GM23338 (cell line): Measurements from ENCODE around the gene ARRDC4. TPM values are rescaled to one million over a fixed set of nuclear protein-coding genes. Genes with fewer than 3 reads are reported as not detected.

Source experiments
- ATAC-seq: fragments of 200-7000 bp; cut with Tn5 transposase; 3 replicates; pipeline ENCODE4 v1.9.1; 2020
- DNase-seq: peaks from one replicate; pipeline ENCODE4 v3.0.0-alpha.2; 2015; ENCODE audit warnings: low spot score
- H2AFZ ChIP-seq: fragments of 200-600 bp; sonication (generic); 2 replicates; pipeline ENCODE4 v1.8.0; 2016; ENCODE audit warnings: antibody characterized with exemption, mild to moderate bottlenecking, moderate library complexity
- H3F3A ChIP-seq: fragments of 200-600 bp; sonication (generic); replicated peaks from 2 replicates; pipeline ENCODE4 v1.8.0; 2017; ENCODE audit warnings: antibody characterized with exemption, mixed run types, low read depth
- H3K27ac ChIP-seq: fragments of 200-600 bp; sonication (generic); 2 replicates; pipeline ENCODE4 v1.6.1; 2016; ENCODE audit warnings: low read depth
- H3K27me3 ChIP-seq: fragments of 200-600 bp; sonication (generic); 2 replicates; pipeline ENCODE4 v1.8.0; 2016; ENCODE audit warnings: mild to moderate bottlenecking, mixed run types, moderate library complexity; ENCODE audit not compliant: insufficient read depth
- H3K36me3 ChIP-seq: fragments of 200-600 bp; sonication (generic); 2 replicates; pipeline ENCODE4 v1.8.0; 2016; ENCODE audit warnings: mild to moderate bottlenecking; ENCODE audit not compliant: insufficient read depth
- H3K4me1 ChIP-seq: fragments of 200-600 bp; sonication (generic); 2 replicates; pipeline ENCODE4 v1.8.0; 2016; ENCODE audit warnings: mild to moderate bottlenecking, moderate library complexity; ENCODE audit not compliant: insufficient read depth
- H3K4me2 ChIP-seq: fragments of 200-600 bp; sonication (generic); 2 replicates; pipeline ENCODE4 v1.7.1; 2017; ENCODE audit warnings: mixed run types
- H3K4me3 ChIP-seq: fragments of 200-600 bp; sonication (generic); 2 replicates; pipeline ENCODE4 v1.6.1; 2016; ENCODE audit warnings: mixed run types
- H3K79me2 ChIP-seq: fragments of 200-600 bp; sonication (generic); replicated peaks from 2 replicates; pipeline ENCODE4 v1.8.0; 2017; ENCODE audit warnings: mild to moderate bottlenecking; ENCODE audit not compliant: insufficient read depth
- H3K9me2 ChIP-seq: fragments of 200-600 bp; sonication (generic); 2 replicates; pipeline ENCODE4 v1.8.0; 2017; ENCODE audit not compliant: insufficient read depth
- H4K20me1 ChIP-seq: fragments of 200-600 bp; sonication (generic); replicated peaks from 2 replicates; pipeline ENCODE4 v1.8.0; 2017; ENCODE audit warnings: mild to moderate bottlenecking; ENCODE audit not compliant: insufficient read depth
- H3K27ac Mint-ChIP-seq: 2 replicates; pipeline ENCODE4 v1.8.0; 2020; ENCODE audit warnings: inconsistent platforms, mild to moderate bottlenecking, moderate library complexity, mixed read lengths
- H3K27me3 Mint-ChIP-seq: 3 replicates; pipeline ENCODE4 v1.8.0; 2022; ENCODE audit warnings: low read depth, mild to moderate bottlenecking, moderate library complexity, mixed read lengths, inconsistent platforms; ENCODE audit not compliant: insufficient read depth, poor library complexity
- H3K36me3 Mint-ChIP-seq: 3 replicates; pipeline ENCODE4 v1.8.0; 2021; ENCODE audit warnings: low read depth, mild to moderate bottlenecking, inconsistent platforms, moderate library complexity, mixed read lengths
- H3K4me1 Mint-ChIP-seq: 3 replicates; pipeline ENCODE4 v1.8.0; 2020; ENCODE audit warnings: mild to moderate bottlenecking, inconsistent platforms, mixed read lengths
- H3K4me3 Mint-ChIP-seq: 3 replicates; pipeline ENCODE4 v1.8.0; 2021; ENCODE audit warnings: moderate library complexity, mild to moderate bottlenecking, inconsistent platforms, mixed read lengths
- H3K9me3 Mint-ChIP-seq: 3 replicates; pipeline ENCODE4 v1.8.0; 2020; ENCODE audit warnings: moderate library complexity, mild to moderate bottlenecking, inconsistent platforms, mixed read lengths
- CREB1 ChIP-seq: fragments of 250-450 bp; sonication (Bioruptor Pico); IDR thresholded peaks from 2 replicates; pipeline ENCODE4 v1.5.0; 2020; ENCODE audit warnings: low read depth, mild to moderate bottlenecking, moderate library complexity
- EZH2phosphoT487 ChIP-seq: fragments of 200-600 bp; sonication (generic); IDR thresholded peaks from one replicate; pipeline ENCODE4 v1.8.1; 2018; ENCODE audit warnings: antibody characterized with exemption; ENCODE audit not compliant: unreplicated experiment
- NANOG ChIP-seq: IDR thresholded peaks from 2 replicates; pipeline ENCODE4 v1.6.1; 2016; ENCODE audit warnings: antibody characterized with exemption, borderline replicate concordance
- POLR2AphosphoS5 ChIP-seq: IDR thresholded peaks from 2 replicates; pipeline ENCODE4 v1.6.1; 2016; ENCODE audit warnings: antibody characterized with exemption, low read depth
- polyA plus RNA-seq: library from polyadenylated mRNA; unstranded; fragments of >200 nt; fragmentation: Nextera tagmentation; extraction: Ambion mirVana; gene quantifications from 2 replicates; pipeline ENCODE4 v1.2.1, GENCODE V29; 2016
- total RNA-seq: library from RNA; depleted of rRNA; stranded (reverse); fragments of >200 nt; shearing (Covaris generic); gene quantifications from 2 replicates; pipeline ENCODE4 v1.2.3, GENCODE V29; 2014
- TF ChIP-seq, protein P1 (sequence below), 2 experiments: fragments of 200-600 bp in 1 of 2; sonication (generic) in 1 of 2; conservative IDR thresholded peaks; 2 replicates each; pipeline versions ENCODE4 v1.5.1 to v1.6.1; 2016 to 2017; ENCODE audit warnings: antibody characterized with exemption in 2 of 2, low read depth in 2 of 2, mild to moderate bottlenecking in 2 of 2, moderate library complexity in 1 of 2
- TF ChIP-seq, protein P2 (sequence below): IDR thresholded peaks from 2 replicates; pipeline ENCODE4 v1.6.1; 2016; ENCODE audit warnings: antibody characterized with exemption
- TF ChIP-seq, protein P3 (sequence below): IDR thresholded peaks from one replicate; pipeline ENCODE4 v1.6.1; 2018; ENCODE audit warnings: antibody characterized with exemption; ENCODE audit not compliant: unreplicated experiment

The ARRDC4 gene
- total and polyA plus RNA-seq, 2 experiments from 2014 or later: 2.0 to 6.9 TPM

DNA sequence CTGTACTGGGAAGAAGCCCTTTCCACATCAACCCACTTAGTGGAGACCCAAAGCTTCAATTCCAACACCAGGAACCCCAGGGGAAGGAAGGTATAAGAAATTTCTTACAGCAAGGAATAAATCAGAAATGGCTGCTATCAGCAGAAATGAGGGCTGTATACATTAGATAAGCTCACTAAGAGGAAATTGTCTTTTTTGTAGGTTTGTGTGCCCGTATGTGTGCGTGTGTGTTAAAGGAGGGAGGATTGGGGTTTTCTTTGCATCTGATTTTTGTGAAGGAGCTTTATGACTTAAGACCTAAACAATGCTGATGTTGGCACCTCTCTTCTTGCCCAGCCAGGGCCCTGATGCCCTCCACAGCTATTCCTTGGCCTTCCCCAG, 18.6 kb downstream of the ARRDC4 start:
- no peak for DNase-seq
- H3K79me2 ChIP-seq: no peaks in the 10 kb centered on the region
- no peak overlapping the region for H3K4me3 ChIP-seq
- H4K20me1 ChIP-seq: no peaks in the 10 kb centered on the region
- no peak overlapping the region for H3K4me2 ChIP-seq
- H3K4me1 ChIP-seq: no peaks in the 10 kb centered on the region
- H3K4me3 Mint-ChIP-seq: no peak overlapping the region
- peaks cover 2% of the 10 kb centered on the region; the same call in 1 of the 2 replicates for H3K9me2 ChIP-seq
- no peaks in the 10 kb centered on the region for H3K27me3 ChIP-seq
- no peaks in the 10 kb centered on the region for H3K36me3 Mint-ChIP-seq
- H3F3A ChIP-seq: no peaks in the 10 kb centered on the region
- ATAC-seq: no peak
- H3K9me3 Mint-ChIP-seq: no peaks in the 10 kb centered on the region; the same call in 2 of the 3 replicates
- no peak overlapping the region for H3K27ac Mint-ChIP-seq
- H3K4me1 Mint-ChIP-seq: no peaks in the 10 kb centered on the region; the same call in 2 of the 3 replicates
- H2AFZ ChIP-seq: no peak overlapping the region
- no peak overlapping the region for H3K27ac ChIP-seq
- peaks cover 2% of the 10 kb centered on the region for H3K27me3 Mint-ChIP-seq
- TF ChIP-seq NANOG: no peak
- TF ChIP-seq, protein P1, sequence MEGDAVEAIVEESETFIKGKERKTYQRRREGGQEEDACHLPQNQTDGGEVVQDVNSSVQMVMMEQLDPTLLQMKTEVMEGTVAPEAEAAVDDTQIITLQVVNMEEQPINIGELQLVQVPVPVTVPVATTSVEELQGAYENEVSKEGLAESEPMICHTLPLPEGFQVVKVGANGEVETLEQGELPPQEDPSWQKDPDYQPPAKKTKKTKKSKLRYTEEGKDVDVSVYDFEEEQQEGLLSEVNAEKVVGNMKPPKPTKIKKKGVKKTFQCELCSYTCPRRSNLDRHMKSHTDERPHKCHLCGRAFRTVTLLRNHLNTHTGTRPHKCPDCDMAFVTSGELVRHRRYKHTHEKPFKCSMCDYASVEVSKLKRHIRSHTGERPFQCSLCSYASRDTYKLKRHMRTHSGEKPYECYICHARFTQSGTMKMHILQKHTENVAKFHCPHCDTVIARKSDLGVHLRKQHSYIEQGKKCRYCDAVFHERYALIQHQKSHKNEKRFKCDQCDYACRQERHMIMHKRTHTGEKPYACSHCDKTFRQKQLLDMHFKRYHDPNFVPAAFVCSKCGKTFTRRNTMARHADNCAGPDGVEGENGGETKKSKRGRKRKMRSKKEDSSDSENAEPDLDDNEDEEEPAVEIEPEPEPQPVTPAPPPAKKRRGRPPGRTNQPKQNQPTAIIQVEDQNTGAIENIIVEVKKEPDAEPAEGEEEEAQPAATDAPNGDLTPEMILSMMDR (conservative IDR thresholded peaks at IDR 0.05; ENCODE audit: low read depth in 2 of 2): no peak
- TF ChIP-seq, protein P2, sequence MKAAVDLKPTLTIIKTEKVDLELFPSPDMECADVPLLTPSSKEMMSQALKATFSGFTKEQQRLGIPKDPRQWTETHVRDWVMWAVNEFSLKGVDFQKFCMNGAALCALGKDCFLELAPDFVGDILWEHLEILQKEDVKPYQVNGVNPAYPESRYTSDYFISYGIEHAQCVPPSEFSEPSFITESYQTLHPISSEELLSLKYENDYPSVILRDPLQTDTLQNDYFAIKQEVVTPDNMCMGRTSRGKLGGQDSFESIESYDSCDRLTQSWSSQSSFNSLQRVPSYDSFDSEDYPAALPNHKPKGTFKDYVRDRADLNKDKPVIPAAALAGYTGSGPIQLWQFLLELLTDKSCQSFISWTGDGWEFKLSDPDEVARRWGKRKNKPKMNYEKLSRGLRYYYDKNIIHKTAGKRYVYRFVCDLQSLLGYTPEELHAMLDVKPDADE: no peak
- H3K36me3 ChIP-seq: no peaks in the 10 kb centered on the region

DNA sequence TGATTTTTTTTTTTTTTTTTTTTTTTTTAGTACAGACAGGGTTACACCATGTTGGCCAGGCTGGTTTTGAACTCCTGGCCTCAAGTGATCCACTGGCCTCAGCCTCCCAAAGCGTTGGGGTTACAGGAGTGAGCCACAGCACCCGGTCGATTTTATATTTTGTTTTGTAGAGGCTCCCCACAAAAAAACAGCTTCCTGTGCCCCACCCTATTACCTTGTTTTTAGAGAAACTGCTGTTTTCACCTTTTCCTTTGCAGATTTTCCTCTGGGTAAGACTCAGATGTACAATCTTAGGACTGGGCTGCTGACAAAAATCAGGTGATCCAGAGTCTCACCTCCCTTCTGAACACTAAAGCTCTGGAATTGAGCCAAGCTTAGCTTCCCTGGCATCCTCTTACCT, 20.6 kb downstream of the ARRDC4 start:
- DNase-seq (no peak), ATAC-seq (no peak)
- Histone ChIP-seq H4K20me1 (no peaks in the 10 kb centered on the region), H3K4me3 (no peak overlapping the region), H2AFZ (no peak overlapping the region), H3K4me2 (no peak overlapping the region), H3K36me3 (no peaks in the 10 kb centered on the region; the same call in 1 of the 2 replicates), H3K79me2 (no peaks in the 10 kb centered on the region), H3K27ac (no peak overlapping the region), H3K4me1 (no peaks in the 10 kb centered on the region), H3K27me3 (no peaks in the 10 kb centered on the region), H3F3A (no peaks in the 10 kb centered on the region), H3K9me2 (peaks cover 4% of the 10 kb centered on the region; the same call in 1 of the 2 replicates)
- H3K4me1 Mint-ChIP-seq: no peaks in the 10 kb centered on the region; the same call in 2 of the 3 replicates
- peaks cover 4% of the 10 kb centered on the region; the same call in 2 of the 3 replicates for H3K36me3 Mint-ChIP-seq
- H3K27me3 Mint-ChIP-seq: peaks cover 2% of the 10 kb centered on the region
- H3K27ac Mint-ChIP-seq: no peak overlapping the region
- H3K4me3 Mint-ChIP-seq: no peak overlapping the region
- no peak for TF ChIP-seq EZH2phosphoT487
- TF ChIP-seq, protein P2: no peak
- TF ChIP-seq, protein P3, sequence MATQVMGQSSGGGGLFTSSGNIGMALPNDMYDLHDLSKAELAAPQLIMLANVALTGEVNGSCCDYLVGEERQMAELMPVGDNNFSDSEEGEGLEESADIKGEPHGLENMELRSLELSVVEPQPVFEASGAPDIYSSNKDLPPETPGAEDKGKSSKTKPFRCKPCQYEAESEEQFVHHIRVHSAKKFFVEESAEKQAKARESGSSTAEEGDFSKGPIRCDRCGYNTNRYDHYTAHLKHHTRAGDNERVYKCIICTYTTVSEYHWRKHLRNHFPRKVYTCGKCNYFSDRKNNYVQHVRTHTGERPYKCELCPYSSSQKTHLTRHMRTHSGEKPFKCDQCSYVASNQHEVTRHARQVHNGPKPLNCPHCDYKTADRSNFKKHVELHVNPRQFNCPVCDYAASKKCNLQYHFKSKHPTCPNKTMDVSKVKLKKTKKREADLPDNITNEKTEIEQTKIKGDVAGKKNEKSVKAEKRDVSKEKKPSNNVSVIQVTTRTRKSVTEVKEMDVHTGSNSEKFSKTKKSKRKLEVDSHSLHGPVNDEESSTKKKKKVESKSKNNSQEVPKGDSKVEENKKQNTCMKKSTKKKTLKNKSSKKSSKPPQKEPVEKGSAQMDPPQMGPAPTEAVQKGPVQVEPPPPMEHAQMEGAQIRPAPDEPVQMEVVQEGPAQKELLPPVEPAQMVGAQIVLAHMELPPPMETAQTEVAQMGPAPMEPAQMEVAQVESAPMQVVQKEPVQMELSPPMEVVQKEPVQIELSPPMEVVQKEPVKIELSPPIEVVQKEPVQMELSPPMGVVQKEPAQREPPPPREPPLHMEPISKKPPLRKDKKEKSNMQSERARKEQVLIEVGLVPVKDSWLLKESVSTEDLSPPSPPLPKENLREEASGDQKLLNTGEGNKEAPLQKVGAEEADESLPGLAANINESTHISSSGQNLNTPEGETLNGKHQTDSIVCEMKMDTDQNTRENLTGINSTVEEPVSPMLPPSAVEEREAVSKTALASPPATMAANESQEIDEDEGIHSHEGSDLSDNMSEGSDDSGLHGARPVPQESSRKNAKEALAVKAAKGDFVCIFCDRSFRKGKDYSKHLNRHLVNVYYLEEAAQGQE: no peak
- no peak for TF ChIP-seq CREB1
- TF ChIP-seq POLR2AphosphoS5: no peak
- peaks cover 6% of the 10 kb centered on the region for H3K9me3 Mint-ChIP-seq
